GM19438 (cell line): ENCODE results near the gene ASGR1.

Source experiments
- ATAC-seq: cut with Tn5 transposase; IDR thresholded peaks from one replicate; pipeline ENCODE4 v1.9.1; 2021; ENCODE audit warnings: low read depth; ENCODE audit not compliant: unreplicated experiment

Gene ASGR1

DNA sequence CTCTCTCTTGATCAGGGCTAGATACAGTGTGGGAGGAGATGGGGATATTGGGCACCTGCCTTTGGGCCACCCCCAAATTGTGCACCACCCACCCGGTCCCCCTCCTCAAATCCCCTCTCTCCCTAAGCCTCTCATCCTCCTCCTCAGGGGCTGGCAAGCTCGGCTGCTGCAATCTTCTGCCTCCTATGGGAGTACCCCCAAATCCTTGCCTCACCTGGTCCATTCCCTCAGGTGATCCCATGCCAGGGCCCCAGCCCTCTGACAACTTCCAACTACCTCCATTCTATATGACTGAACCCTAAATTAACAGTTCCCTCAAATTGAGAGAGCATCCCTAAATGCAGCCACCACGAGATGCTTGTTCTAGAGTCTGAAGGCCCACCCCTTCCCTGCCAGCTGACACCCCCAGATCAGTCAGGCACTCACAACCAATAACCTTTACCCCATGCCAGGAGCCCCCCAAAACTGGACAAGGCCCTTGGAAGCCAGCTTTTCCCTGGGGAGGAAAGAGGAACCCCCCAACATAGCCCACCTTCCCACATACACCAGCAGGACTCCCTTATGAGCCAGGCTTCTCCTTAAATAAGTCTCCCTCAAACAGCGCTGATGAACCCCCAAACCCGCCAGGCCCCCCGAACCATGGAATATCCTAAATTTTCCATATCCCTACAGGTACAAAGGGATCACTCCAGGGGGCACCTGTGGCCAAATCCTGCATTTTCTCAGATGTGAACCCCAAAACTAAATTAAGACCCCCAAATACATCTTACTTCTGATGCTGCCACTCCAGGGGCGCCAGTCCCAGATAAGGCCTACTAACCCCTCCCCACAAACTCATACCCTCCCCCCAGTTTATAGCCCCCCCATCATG lies 37.3 kb upstream of the ASGR1 start:
- ATAC-seq, result no peak

GRCh38 chr17:7215652-7216180 lies 36.5 kb upstream of the ASGR1 start:
- ATAC-seq, result no peak

GRCh38 chr17:7215136-7215638 lies 36.0 kb upstream of the ASGR1 start:
- no peak for ATAC-seq

DNA sequence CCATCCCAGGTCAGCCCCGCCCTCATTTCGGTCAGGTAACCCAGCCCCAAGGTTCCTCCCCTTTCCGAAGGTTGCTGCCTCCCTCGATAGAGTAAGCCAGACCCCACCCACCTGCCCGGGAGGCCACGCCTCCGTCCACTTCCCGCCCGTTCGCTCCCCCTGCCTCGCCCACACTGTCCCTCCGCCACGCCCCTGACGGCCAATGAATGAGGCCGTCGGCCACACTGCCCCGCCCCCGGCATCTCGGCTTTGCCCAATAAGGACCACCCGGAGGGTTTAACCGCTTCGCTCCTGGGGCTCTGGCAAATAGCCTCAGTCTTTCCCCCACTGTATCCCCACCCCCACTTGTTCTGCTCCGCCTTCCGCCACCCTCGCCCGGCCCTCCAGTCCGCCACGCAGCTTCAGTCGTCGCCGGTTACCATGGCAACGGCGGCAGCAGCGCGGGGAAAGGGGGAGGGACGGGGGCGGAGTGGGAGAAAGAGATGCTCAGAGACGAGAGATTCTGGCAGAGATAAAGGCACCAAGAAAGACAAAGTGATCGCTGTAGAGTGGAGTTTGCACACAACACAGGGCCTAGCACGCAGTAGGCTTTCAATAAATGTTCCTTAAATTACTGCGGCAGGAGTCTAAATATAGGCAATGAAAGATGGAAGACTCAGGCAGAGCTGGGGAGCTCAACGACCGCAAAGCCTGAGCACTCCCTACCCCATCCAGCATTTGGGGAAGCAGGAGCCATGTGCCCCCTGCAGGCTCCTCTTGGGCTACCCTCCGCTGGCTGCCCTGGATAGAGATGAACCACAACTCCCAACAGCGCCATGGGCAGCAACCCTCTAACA lies 35.3 kb upstream of the ASGR1 start:
- ATAC-seq, result peak; percentile 64

DNA sequence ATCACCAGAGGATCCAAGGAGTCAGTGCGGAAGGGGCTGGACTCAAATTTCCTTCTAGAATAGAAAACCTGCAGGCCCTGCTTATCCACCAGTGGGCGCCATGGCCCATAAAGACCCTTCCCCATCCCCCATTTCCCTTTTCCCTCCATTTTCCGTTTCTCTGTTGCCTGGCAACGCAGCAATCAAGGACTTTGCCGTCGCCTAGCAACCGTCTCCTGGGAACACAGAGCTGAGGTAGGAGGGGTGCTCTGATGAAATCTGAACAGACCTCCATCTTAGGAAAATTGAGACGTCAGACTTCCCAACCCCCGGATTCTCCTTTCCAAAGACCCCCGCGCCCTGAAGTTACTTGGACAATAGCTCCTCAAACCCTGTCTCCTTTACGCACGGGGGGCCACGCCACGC lies 34.7 kb upstream of the ASGR1 start:
- ATAC-seq, result no peak

- no peak for ATAC-seq
Measured at GRCh38 chr17:7211491-7212273, 32.5 kb upstream of the ASGR1 start.

- ATAC-seq, result no peak
Measured at GRCh38 chr17:7208754-7209460, 29.7 kb upstream of the ASGR1 start.

- ATAC-seq, result no peak
Measured at GRCh38 chr17:7208027-7208571, 28.9 kb upstream of the ASGR1 start.

- no peak for ATAC-seq
Measured at GRCh38 chr17:7207120-7208001, 28.2 kb upstream of the ASGR1 start.

GRCh38 chr17:7205561-7205960 lies 26.4 kb upstream of the ASGR1 start:
- no peak for ATAC-seq

DNA sequence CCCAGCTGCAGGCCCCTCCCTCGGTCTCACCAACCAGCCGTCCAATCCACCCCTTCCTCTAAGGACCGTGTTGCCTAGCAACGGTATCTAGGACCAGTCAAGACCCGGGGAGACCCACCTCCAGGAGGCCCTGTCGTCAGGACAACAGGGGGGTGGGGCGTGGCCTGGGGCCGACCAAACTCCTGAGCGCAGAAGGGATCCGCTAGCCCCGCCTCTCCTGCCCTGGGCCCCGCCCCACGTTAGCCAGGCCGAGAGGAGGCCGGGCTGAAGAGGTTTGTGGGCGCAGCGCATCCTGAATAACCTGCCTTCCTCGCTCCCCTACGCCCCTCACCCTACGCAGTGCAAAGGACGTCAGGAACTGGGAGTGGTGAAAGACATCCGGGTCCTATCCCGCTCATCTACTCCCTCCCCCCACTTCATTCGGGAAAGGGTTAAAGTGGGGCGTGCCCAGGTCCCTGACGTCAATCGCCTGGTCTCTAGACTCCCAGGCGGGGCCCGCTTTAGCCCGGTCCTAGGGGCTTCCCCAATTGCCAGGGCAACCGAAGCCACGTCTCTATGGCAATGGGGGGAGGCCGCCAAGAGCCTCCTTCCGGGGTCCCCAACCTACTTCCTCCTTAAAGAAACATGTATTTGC lies 25.8 kb upstream of the ASGR1 start:
- peak; percentile 88 for ATAC-seq

- ATAC-seq, result no peak
Measured at GRCh38 chr17:7204336-7204735, 25.2 kb upstream of the ASGR1 start.

DNA sequence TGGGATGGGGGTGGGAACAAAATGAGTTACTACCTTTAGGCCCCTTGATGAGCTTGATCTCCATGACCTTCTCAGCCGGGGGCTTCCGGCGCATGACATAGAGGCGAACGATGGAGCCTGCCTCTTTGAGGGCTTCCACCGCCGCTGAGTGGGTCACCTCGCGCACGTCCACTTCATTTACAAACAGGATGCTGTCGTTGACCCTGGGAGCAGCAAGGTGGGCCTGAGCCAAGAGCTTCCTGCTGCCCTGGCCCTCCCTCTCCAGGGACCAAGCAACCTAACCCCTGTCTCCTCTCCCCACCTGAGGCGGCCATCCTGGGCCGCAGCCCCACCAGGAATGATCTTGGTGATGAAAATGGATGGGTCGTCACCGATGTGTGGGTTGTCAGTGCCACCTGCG lies 24.2 kb upstream of the ASGR1 start:
- ATAC-seq, result no peak

GRCh38 chr17:7196651-7197401 lies 17.7 kb upstream of the ASGR1 start:
- no peak for ATAC-seq

DNA sequence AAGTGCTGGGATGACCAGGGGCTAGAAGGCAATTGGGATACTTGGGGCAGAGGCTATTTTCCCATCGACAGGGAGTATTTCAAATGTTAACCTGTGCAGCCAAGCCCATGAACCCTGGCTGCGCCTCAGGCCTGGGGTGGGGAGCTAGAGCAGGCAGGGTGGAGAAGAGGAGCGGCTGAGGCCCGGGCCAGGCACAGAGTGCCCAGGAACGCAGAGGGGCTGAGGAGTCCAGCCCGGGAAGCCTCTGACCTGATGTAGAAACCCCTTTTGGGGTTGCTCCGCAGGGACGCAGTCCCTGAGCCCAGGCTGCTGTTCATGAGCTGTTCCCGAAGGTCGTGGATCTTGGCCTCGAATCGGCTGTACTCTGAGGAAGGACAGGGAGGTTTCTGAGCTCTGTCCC lies 16.8 kb upstream of the ASGR1 start:
- no peak for ATAC-seq

DNA sequence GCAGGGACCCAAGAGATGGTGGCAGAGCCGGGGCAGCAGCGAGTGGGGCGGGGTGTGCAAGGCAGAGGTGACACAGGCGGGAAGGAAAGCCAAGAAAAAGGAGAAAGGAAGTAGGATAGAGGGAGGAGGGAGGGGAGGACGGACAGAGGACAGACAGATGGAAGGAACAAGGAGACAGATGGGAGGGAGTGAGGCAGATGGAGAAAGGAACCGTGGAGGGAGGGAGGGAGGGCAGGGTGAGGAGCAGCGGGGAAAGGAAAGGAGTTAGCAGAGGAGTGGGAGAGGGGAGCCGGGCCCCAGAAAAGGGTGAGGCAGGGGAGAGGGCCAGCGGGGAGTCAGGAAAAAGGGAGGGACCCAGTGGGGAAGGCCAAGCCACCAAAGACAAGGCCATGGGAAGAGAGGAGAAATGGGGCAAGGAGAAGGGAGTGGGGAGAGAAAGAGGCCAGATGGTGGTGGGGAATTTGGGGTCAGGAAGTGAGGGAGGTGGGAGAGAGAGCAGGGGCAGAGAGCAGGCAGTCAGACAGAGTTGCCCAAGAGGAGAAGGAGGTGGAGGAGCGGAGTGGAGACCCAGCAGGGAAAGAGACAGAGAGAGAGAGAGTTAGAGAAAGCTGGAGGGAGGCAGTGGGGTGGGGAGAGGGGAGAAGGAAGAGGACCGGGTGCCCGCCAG lies 13.2 kb upstream of the ASGR1 start:
- ATAC-seq, result no peak
